ENCODE data around the gene GPC6.

- TF ChIP-seq POLR2A (IDR thresholded peaks at IDR 0.05; ENCODE audit: low read depth, low read length) (no peak), POLR2AphosphoS5 (IDR thresholded peaks at IDR 0.05; ENCODE audit: low read depth, low read length) (no peak)
Measured at GRCh38 chr13:94053986-94054593, 827.5 kb downstream of the GPC6 start.
